Nephron progenitor cell (in vitro differentiated cells): ENCODE results near the gene ATP8B1.

ENCODE experiments used
- DNase-seq: peaks from one replicate; pipeline ENCODE4 v3.0.0; 2021
- H3K27ac Mint-ChIP-seq: 2 replicates; pipeline ENCODE4 v1.8.0; 2021; ENCODE audit warnings: mild to moderate bottlenecking, moderate library complexity, mixed read lengths
- H3K27me3 Mint-ChIP-seq: 2 replicates; pipeline ENCODE4 v1.8.0; 2021; ENCODE audit warnings: mild to moderate bottlenecking, low read depth, mixed read lengths; ENCODE audit not compliant: poor library complexity
- H3K36me3 Mint-ChIP-seq: 2 replicates; pipeline ENCODE4 v1.8.0; 2021; ENCODE audit warnings: low read depth, mixed read lengths
- H3K4me1 Mint-ChIP-seq: 2 replicates; pipeline ENCODE4 v1.8.0; 2021; ENCODE audit warnings: mixed read lengths
- H3K4me3 Mint-ChIP-seq: 2 replicates; pipeline ENCODE4 v1.8.0; 2021; ENCODE audit warnings: mild to moderate bottlenecking, moderate library complexity, mixed read lengths
- H3K9me3 Mint-ChIP-seq: 2 replicates; pipeline ENCODE4 v1.8.0; 2021; ENCODE audit warnings: mild to moderate bottlenecking, moderate library complexity, mixed read lengths
- CTCF ChIP-seq: fragments of 200-600 bp; sonication (generic); IDR thresholded peaks from 2 replicates; pipeline ENCODE4 v1.5.0; 2021; ENCODE audit warnings: antibody characterized with exemption

Gene ATP8B1

GRCh38 chr18:57812126-57812477, 9.0 kb upstream of the ATP8B1 start:
- Mint-ChIP-seq H3K9me3 (peaks cover 28% of the 10 kb centered on the region), H3K4me3 (no peak overlapping the region), H3K27ac (no peak overlapping the region), H3K27me3 (peaks cover 30% of the 10 kb centered on the region), H3K4me1 (no peaks in the 10 kb centered on the region), H3K36me3 (no peaks in the 10 kb centered on the region)
- no peak for TF ChIP-seq CTCF
- no peak for DNase-seq

- H3K36me3 Mint-ChIP-seq = no peaks in the 10 kb centered on the region
- H3K27ac Mint-ChIP-seq = no peak overlapping the region
- no peaks in the 10 kb centered on the region for H3K4me1 Mint-ChIP-seq
- H3K27me3 Mint-ChIP-seq = peaks cover 33% of the 10 kb centered on the region
- no peak for TF ChIP-seq CTCF
- peaks cover 28% of the 10 kb centered on the region for H3K9me3 Mint-ChIP-seq
- no peak for DNase-seq
- H3K4me3 Mint-ChIP-seq = no peak overlapping the region
Measured at GRCh38 chr18:57811477-57812125, 8.5 kb upstream of the ATP8B1 start.

- DNase-seq = no peak
- H3K27ac Mint-ChIP-seq = no peak overlapping the region
- H3K27me3 Mint-ChIP-seq = peaks cover 51% of the 10 kb centered on the region
- no peak overlapping the region for H3K4me3 Mint-ChIP-seq
- no peaks in the 10 kb centered on the region for H3K36me3 Mint-ChIP-seq
- TF ChIP-seq CTCF = no peak
- peaks cover 27% of the 10 kb centered on the region for H3K9me3 Mint-ChIP-seq
- no peaks in the 10 kb centered on the region for H3K4me1 Mint-ChIP-seq
Measured at GRCh38 chr18:57809190-57809589, 6.1 kb upstream of the ATP8B1 start.

- TF ChIP-seq CTCF = no peak
- Mint-ChIP-seq H3K9me3 (peaks cover 14% of the 10 kb centered on the region), H3K4me1 (no peaks in the 10 kb centered on the region), H3K36me3 (no peaks in the 10 kb centered on the region), H3K27me3 (peaks cover 63% of the 10 kb centered on the region), H3K4me3 (no peak overlapping the region), H3K27ac (no peak overlapping the region)
- no peak for DNase-seq
Measured at GRCh38 chr18:57807336-57808117, 4.4 kb upstream of the ATP8B1 start.

GRCh38 chr18:57806978-57807285, 3.8 kb upstream of the ATP8B1 start:
- no peaks in the 10 kb centered on the region for H3K36me3 Mint-ChIP-seq
- peaks cover 69% of the 10 kb centered on the region for H3K27me3 Mint-ChIP-seq
- no peak overlapping the region for H3K4me3 Mint-ChIP-seq
- no peak overlapping the region for H3K27ac Mint-ChIP-seq
- no peak for DNase-seq
- TF ChIP-seq CTCF = no peak
- peaks cover 8% of the 10 kb centered on the region for H3K9me3 Mint-ChIP-seq
- peaks cover 6% of the 10 kb centered on the region for H3K4me1 Mint-ChIP-seq
